HTR-8/SVneo (cell line): Measurements from ENCODE around the gene TEX19.
A peak's percentile ranks its signal among the peaks of the same experiment; 100 is the strongest.

Source experiments
- DNase-seq: peaks from one replicate; pipeline ENCODE4 v3.0.0; 2011; ENCODE audit warnings: low spot score, mixed read lengths; ENCODE audit not compliant: insufficient read length
- FAIRE-seq: peaks from 2 replicates; lab custom pipeline; 2011; peaks lifted over from hg19 to GRCh38; lab: Jason Lieb, UNC

The TEX19 gene

GRCh38 chr17:82320956-82321927 is 37.8 kb upstream of the TEX19 start:
- no peak for FAIRE-seq
- peak; percentile 28 for DNase-seq

- no peak for FAIRE-seq
- no peak for DNase-seq
Measured at GRCh38 chr17:82321947-82322466, 37.0 kb upstream of the TEX19 start.

- DNase-seq (no peak), FAIRE-seq (no peak)
Measured at GRCh38 chr17:82322526-82323453, 36.3 kb upstream of the TEX19 start.

- FAIRE-seq (no peak), DNase-seq (no peak)
Measured at GRCh38 chr17:82323514-82324234, 35.4 kb upstream of the TEX19 start.

- DNase-seq (no peak), FAIRE-seq (no peak)
Measured at GRCh38 chr17:82324566-82325285, 34.3 kb upstream of the TEX19 start.

GRCh38 chr17:82325286-82326180 is 33.5 kb upstream of the TEX19 start:
- DNase-seq, result no peak
- FAIRE-seq, result no peak

GRCh38 chr17:82327289-82327688 is 31.8 kb upstream of the TEX19 start:
- FAIRE-seq (no peak), DNase-seq (no peak)

GRCh38 chr17:82327757-82328140 is 31.3 kb upstream of the TEX19 start:
- no peak for DNase-seq

GRCh38 chr17:82328141-82328993 is 30.7 kb upstream of the TEX19 start:
- FAIRE-seq (no peak), DNase-seq (no peak)

More at GRCh38 chr17:82327757-82328140, 31.3 kb upstream of the TEX19 start:
- FAIRE-seq, result peak; percentile 31

- DNase-seq (no peak), FAIRE-seq (no peak)
Measured at GRCh38 chr17:82328994-82329507, 30.0 kb upstream of the TEX19 start.

- no peak for DNase-seq
- no peak for FAIRE-seq
Measured at GRCh38 chr17:82329683-82330321, 29.2 kb upstream of the TEX19 start.

GRCh38 chr17:82330322-82331239 is 28.5 kb upstream of the TEX19 start:
- peak; percentile 36 for FAIRE-seq
- DNase-seq, result peak; percentile 91

- no peak for FAIRE-seq
Measured at GRCh38 chr17:82331345-82331939, 27.6 kb upstream of the TEX19 start.

GRCh38 chr17:82332669-82333278 is 26.3 kb upstream of the TEX19 start:
- DNase-seq (no peak), FAIRE-seq (no peak)

More at GRCh38 chr17:82331345-82331939, 27.6 kb upstream of the TEX19 start:
- DNase-seq, result no peak
